IMR-90 (cell line): ENCODE measurements around the gene FBXO17. TPM values are rescaled to one million over a fixed set of nuclear protein-coding genes. Genes with fewer than 3 reads are reported as not detected.

Experiments used
- ATAC-seq: fragments of 200-7000 bp; cut with Tn5 transposase; 2 replicates; pipeline ENCODE4 v1.9.1; 2020; ENCODE audit warnings: low read depth, mild to moderate bottlenecking, moderate library complexity
- BruUV-seq: library from RNA; stranded (reverse); fragments of 400-500 nt; replicated peaks from 2 replicates; lab custom pipeline; 2021; lab: Mats Ljungman, UMichigan
- CTCF ChIA-PET: fragments of 300-600 bp; formaldehyde crosslinking; extraction: SDS; loops from one replicate; lab custom pipeline; 2021; ENCODE audit warnings: antibody characterized with exemption; lab: Yijun Ruan, JAX
- POLR2A ChIA-PET: fragments of 300-600 bp; sonication (Branson Sonifier 250); formaldehyde crosslinking; loops from one replicate; lab custom pipeline; 2022; ENCODE audit warnings: antibody characterized with exemption; ENCODE audit not compliant: unreplicated experiment; lab: Charles Lee
- DNase-seq: peaks from one replicate; pipeline ENCODE4 v3.0.0; 2013
- H2AFZ ChIP-seq: replicated peaks from 2 replicates; pipeline ENCODE3; 2013; ENCODE audit warnings: low read length, mild to moderate bottlenecking; ENCODE audit not compliant: poor library complexity
- H2AK5ac ChIP-seq: 2 replicates; pipeline ENCODE4 v1.6.1; 2013; ENCODE audit warnings: low read depth, low read length, inconsistent platforms
- H2AK9ac ChIP-seq: replicated peaks from 2 replicates; pipeline ENCODE3; 2013; ENCODE audit warnings: mild to moderate bottlenecking, low read depth, low read length, moderate library complexity; ENCODE audit not compliant: poor library complexity
- H2BK120ac ChIP-seq: 2 replicates; pipeline ENCODE4 v1.6.1; 2013; ENCODE audit warnings: low read depth, low read length, inconsistent platforms
- H2BK15ac ChIP-seq: 3 replicates; pipeline ENCODE4 v1.6.1; 2013; ENCODE audit warnings: low read depth, low read length, inconsistent platforms
- H2BK20ac ChIP-seq: 2 replicates; pipeline ENCODE4 v1.6.1; 2013; ENCODE audit warnings: low read depth, mild to moderate bottlenecking, inconsistent platforms, low read length, moderate library complexity
- H2BK5ac ChIP-seq: 2 replicates; pipeline ENCODE4 v1.6.1; 2013; ENCODE audit warnings: mild to moderate bottlenecking, low read depth, low read length, inconsistent platforms; ENCODE audit not compliant: poor library complexity, severe bottlenecking
- H3K14ac ChIP-seq: replicated peaks from 2 replicates; pipeline ENCODE4 v1.6.1; 2013; ENCODE audit warnings: low read depth, low read length, inconsistent platforms
- H3K18ac ChIP-seq: 2 replicates; pipeline ENCODE4 v1.6.1; 2013; ENCODE audit warnings: low read depth, low read length, control low read depth
- H3K23ac ChIP-seq: 2 replicates; pipeline ENCODE4 v1.6.1; 2013; ENCODE audit warnings: low read depth, low read length, inconsistent platforms
- H3K27ac ChIP-seq: 2 replicates; pipeline ENCODE4 v1.5.1; 2013; ENCODE audit warnings: mild to moderate bottlenecking, control low read depth, low read length; ENCODE audit not compliant: insufficient read depth
- H3K27me3 ChIP-seq: 2 replicates; pipeline ENCODE4 v1.6.1; 2013; ENCODE audit warnings: low read length; ENCODE audit not compliant: control insufficient read depth, insufficient read depth
- H3K36me3 ChIP-seq: 2 replicates; pipeline ENCODE4 v1.6.1; 2013; ENCODE audit warnings: low read length, mixed read lengths; ENCODE audit not compliant: control insufficient read depth, insufficient read depth
- H3K4ac ChIP-seq: 2 replicates; pipeline ENCODE4 v1.6.1; 2013; ENCODE audit warnings: low read depth, low read length, inconsistent platforms
- H3K4me1 ChIP-seq: 2 replicates; pipeline ENCODE4 v1.6.1; 2013; ENCODE audit warnings: low read length, mixed read lengths; ENCODE audit not compliant: control insufficient read depth, insufficient read depth
- H3K4me2 ChIP-seq: 2 replicates; pipeline ENCODE4 v1.6.1; 2013; ENCODE audit warnings: low read depth, mild to moderate bottlenecking, control low read depth, low read length, moderate library complexity
- H3K4me3 ChIP-seq: 2 replicates; pipeline ENCODE4 v1.5.1; 2013; ENCODE audit warnings: low read depth, mild to moderate bottlenecking, control low read depth, low read length, moderate library complexity; ENCODE audit not compliant: insufficient read depth
- H3K56ac ChIP-seq: 2 replicates; pipeline ENCODE4 v1.6.1; 2013; ENCODE audit warnings: low read length, inconsistent platforms; ENCODE audit not compliant: insufficient read depth; ENCODE audit errors: extremely low read depth
- H3K79me1 ChIP-seq, 2 experiments: 2 replicates each; pipeline ENCODE4 v1.6.1; 2013; ENCODE audit warnings: low read length in 2 of 2, inconsistent platforms in 1 of 2, low read depth in 1 of 2
- H3K9ac ChIP-seq: 2 replicates; pipeline ENCODE4 v1.6.1; 2013; ENCODE audit warnings: low read depth, low read length, control low read depth
- H3K9me1 ChIP-seq: 2 replicates; pipeline ENCODE4 v1.6.1; 2013; ENCODE audit warnings: low read length, inconsistent platforms; ENCODE audit not compliant: insufficient read depth
- H3K9me3 ChIP-seq: 2 replicates; pipeline ENCODE4 v1.6.1; 2013; ENCODE audit warnings: low read length; ENCODE audit not compliant: control insufficient read depth, insufficient read depth
- H4K20me1 ChIP-seq: 2 replicates; pipeline ENCODE4 v1.6.1; 2013; ENCODE audit warnings: low read length, inconsistent platforms; ENCODE audit not compliant: insufficient read depth
- H4K5ac ChIP-seq: 2 replicates; pipeline ENCODE4 v1.6.1; 2013; ENCODE audit warnings: mild to moderate bottlenecking, low read depth, low read length, control low read depth
- H4K8ac ChIP-seq, 2 experiments: 2 replicates each; pipeline ENCODE4 v1.6.1; 2013; ENCODE audit warnings: low read depth in 2 of 2, low read length in 2 of 2, control low read depth in 1 of 2, inconsistent platforms in 1 of 2
- H4K91ac ChIP-seq: 2 replicates; pipeline ENCODE4 v1.6.1; 2013; ENCODE audit warnings: low read depth, low read length, inconsistent platforms; ENCODE audit not compliant: insufficient read depth
- BHLHE40 ChIP-seq: fragments of 150-350 bp; IDR thresholded peaks from 2 replicates; pipeline ENCODE4 v1.6.1; 2016; ENCODE audit warnings: mild to moderate bottlenecking, low read depth, low read length
- CEBPB ChIP-seq: IDR thresholded peaks from 2 replicates; pipeline ENCODE4 v1.6.1; 2012; ENCODE audit warnings: low read depth, low read length, improper control_type of control experiment
- CHD1 ChIP-seq: IDR thresholded peaks from 2 replicates; pipeline ENCODE4 v1.6.1; 2012; ENCODE audit warnings: low read depth, low read length, improper control_type of control experiment
- FOS ChIP-seq: fragments of 150-350 bp; IDR thresholded peaks from 2 replicates; pipeline ENCODE4 v1.6.1; 2016; ENCODE audit warnings: low read depth, low read length
- MAFK ChIP-seq: IDR thresholded peaks from 2 replicates; pipeline ENCODE4 v1.6.1; 2012; ENCODE audit warnings: low read depth, low read length, improper control_type of control experiment
- MAZ ChIP-seq: IDR thresholded peaks from 2 replicates; pipeline ENCODE4 v1.6.1; 2012; ENCODE audit warnings: low read depth, mild to moderate bottlenecking, low read length, improper control_type of control experiment, moderate library complexity, borderline replicate concordance
- MXI1 ChIP-seq: IDR thresholded peaks from 2 replicates; pipeline ENCODE4 v1.6.1; 2012; ENCODE audit warnings: low read depth, mild to moderate bottlenecking, low read length, moderate library complexity, borderline replicate concordance
- NFE2L2 ChIP-seq: fragments of 150-350 bp; IDR thresholded peaks from 2 replicates; pipeline ENCODE4 v1.6.1; 2016; ENCODE audit warnings: low read depth, mild to moderate bottlenecking, low read length
- POLR2A ChIP-seq: IDR thresholded peaks from 2 replicates; pipeline ENCODE4 v1.6.1; 2012; ENCODE audit warnings: mild to moderate bottlenecking, low read depth, low read length
- RAD21 ChIP-seq: IDR thresholded peaks from 2 replicates; pipeline ENCODE4 v1.6.1; 2012; ENCODE audit warnings: low read length, improper control_type of control experiment
- RFX5 ChIP-seq: IDR thresholded peaks from 2 replicates; pipeline ENCODE4 v1.8.0; 2012; ENCODE audit warnings: low read depth, mild to moderate bottlenecking, low read length, moderate library complexity
- SMC3 ChIP-seq: fragments of 150-350 bp; IDR thresholded peaks from 2 replicates; pipeline ENCODE4 v1.6.1; 2016; ENCODE audit warnings: low read depth, mild to moderate bottlenecking, antibody characterized with exemption, low read length, moderate library complexity
- WGBS, 2 experiments: methylation state at CpG; one replicate each; pipeline versions ENCODE4 v1.1.5 to v1.1.7; 2013; ENCODE audit warnings: missing lambda C conversion rate in 2 of 2; ENCODE audit not compliant: insufficient read length in 1 of 2; ENCODE audit errors: extremely low coverage in 2 of 2; 5-methylcytosine and 5-hydroxymethylcytosine counted together
- dilution Hi-C: fragments of 300-500 bp; cut with HindIII; formaldehyde crosslinking; loops from one replicate; pipeline ENCODE4 v1.14.3; 2018; ENCODE audit warnings: low sequenced_read_pairs; ENCODE audit not compliant: unreplicated experiment
- in situ Hi-C: fragments of 300-500 bp; cut with MboI; formaldehyde crosslinking; loops from 3 replicates; pipeline ENCODE4 v1.14.3; 2019; ENCODE audit warnings: low sequenced_read_pairs, inconsistent platforms, mixed read lengths
- intact Hi-C: fragments of 100-400 bp; cut with micrococcal nuclease; formaldehyde crosslinking; loops from 2 replicates; pipeline ENCODE4 v1.10.0; 2022
- polyA plus RNA-seq, 3 experiments: library from polyadenylated mRNA; depleted of rRNA; stranded (reverse); fragments of >200 nt; gene quantifications; 2 replicates each; pipeline ENCODE4 v1.2.3, GENCODE V29; 2012; ENCODE audit warnings: low replicate concordance in 1 of 3
- total RNA-seq: library from RNA; depleted of rRNA; stranded (reverse); fragments of >200 nt; gene quantifications from 2 replicates; pipeline ENCODE4 v1.2.3, GENCODE V29; 2012
- TF ChIP-seq, protein P1 (sequence below): fragments of 150-350 bp; IDR thresholded peaks from 2 replicates; pipeline ENCODE4 v1.6.1; 2016; ENCODE audit warnings: low read depth, mild to moderate bottlenecking, low read length, moderate library complexity, borderline replicate concordance
- TF ChIP-seq, protein P2 (sequence below): conservative IDR thresholded peaks from 2 replicates; pipeline ENCODE4 v1.5.1; 2012; ENCODE audit warnings: mild to moderate bottlenecking, low read depth, low read length, improper control_type of control experiment
- TF ChIP-seq, protein P3 (sequence below): fragments of 150-350 bp; IDR thresholded peaks from 2 replicates; pipeline ENCODE4 v1.6.1; 2017; ENCODE audit warnings: mild to moderate bottlenecking, antibody characterized with exemption, low read length, low read depth

The FBXO17 gene
- total and polyA plus RNA-seq, 2 of the 4 experiments (the other 2 are of a cell fraction): 10.8 to 20.7 TPM

DNA sequence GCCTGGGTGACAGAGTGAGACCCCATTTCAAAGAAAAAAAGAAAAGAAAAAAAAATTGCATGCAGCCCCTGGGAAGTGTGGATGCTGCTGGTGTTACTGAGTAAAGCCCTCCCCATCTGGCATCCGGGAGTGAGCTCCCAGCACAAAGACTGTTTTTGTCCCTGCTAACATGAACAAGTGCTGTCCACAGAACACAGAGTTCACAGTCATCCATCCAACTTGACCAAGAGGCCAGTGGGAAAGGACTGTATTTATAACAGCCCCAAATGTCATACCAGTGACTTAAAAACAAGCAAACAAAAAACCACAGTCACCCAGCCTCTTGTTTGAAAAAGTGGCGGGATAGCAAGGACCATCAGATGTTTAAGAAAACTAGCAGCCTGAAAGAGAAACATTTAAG is 10.8 kb downstream of the FBXO17 start:
- no peak overlapping the region for H2BK5ac ChIP-seq
- no peak overlapping the region for H3K4me3 ChIP-seq

More for the DNA sequence above, 10.8 kb downstream of the FBXO17 start:
- ATAC-seq (no peak), DNase-seq (no peak)
- Histone ChIP-seq H3K4ac (no peak overlapping the region), H3K27ac (no peak overlapping the region), H4K8ac (no peak overlapping the region), H3K14ac (no peak overlapping the region), H3K18ac (no peak overlapping the region), H3K79me1 (peaks cover 0 to 17% of the 10 kb centered on the region in 2 experiments; a peak in 2 of 4 replicates), H2AK9ac (no peak overlapping the region), H2BK20ac (no peak overlapping the region), H3K56ac (no peak overlapping the region), H3K23ac (no peak overlapping the region), H2BK120ac (no peak overlapping the region), H3K4me1 (no peaks in the 10 kb centered on the region), H2AK5ac (no peak overlapping the region), H3K9me1 (no peaks in the 10 kb centered on the region; the same call in none of the 2 replicates), H3K9ac (no peak overlapping the region), H4K20me1 (no peaks in the 10 kb centered on the region), H3K27me3 (no peaks in the 10 kb centered on the region), H3K36me3 (peaks cover 4% of the 10 kb centered on the region; the same call in 1 of the 2 replicates), H4K91ac (no peak overlapping the region), H2AFZ (no peak overlapping the region), H2BK15ac (no peak overlapping the region), H3K4me2 (no peak overlapping the region), H3K9me3 (peaks cover 2% of the 10 kb centered on the region; the same call in 1 of the 2 replicates), H4K5ac (no peak overlapping the region)
- intact Hi-C loops: no loop called here
- POLR2A ChIA-PET: no interaction called here
- dilution Hi-C loops: no loop called here
- in situ Hi-C loops: no loop called here
- CTCF ChIA-PET: no interaction called here
- no TSS peak for BruUV-seq
- no peak for TF ChIP-seq NFE2L2
- TF ChIP-seq MAZ: no peak
- TF ChIP-seq, protein P1, sequence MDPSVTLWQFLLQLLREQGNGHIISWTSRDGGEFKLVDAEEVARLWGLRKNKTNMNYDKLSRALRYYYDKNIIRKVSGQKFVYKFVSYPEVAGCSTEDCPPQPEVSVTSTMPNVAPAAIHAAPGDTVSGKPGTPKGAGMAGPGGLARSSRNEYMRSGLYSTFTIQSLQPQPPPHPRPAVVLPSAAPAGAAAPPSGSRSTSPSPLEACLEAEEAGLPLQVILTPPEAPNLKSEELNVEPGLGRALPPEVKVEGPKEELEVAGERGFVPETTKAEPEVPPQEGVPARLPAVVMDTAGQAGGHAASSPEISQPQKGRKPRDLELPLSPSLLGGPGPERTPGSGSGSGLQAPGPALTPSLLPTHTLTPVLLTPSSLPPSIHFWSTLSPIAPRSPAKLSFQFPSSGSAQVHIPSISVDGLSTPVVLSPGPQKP: no peak
- no peak for TF ChIP-seq RFX5
- TF ChIP-seq RAD21: no peak
- no peak for TF ChIP-seq FOS
- TF ChIP-seq POLR2A: no peak
- TF ChIP-seq BHLHE40: no peak
- TF ChIP-seq, protein P2, sequence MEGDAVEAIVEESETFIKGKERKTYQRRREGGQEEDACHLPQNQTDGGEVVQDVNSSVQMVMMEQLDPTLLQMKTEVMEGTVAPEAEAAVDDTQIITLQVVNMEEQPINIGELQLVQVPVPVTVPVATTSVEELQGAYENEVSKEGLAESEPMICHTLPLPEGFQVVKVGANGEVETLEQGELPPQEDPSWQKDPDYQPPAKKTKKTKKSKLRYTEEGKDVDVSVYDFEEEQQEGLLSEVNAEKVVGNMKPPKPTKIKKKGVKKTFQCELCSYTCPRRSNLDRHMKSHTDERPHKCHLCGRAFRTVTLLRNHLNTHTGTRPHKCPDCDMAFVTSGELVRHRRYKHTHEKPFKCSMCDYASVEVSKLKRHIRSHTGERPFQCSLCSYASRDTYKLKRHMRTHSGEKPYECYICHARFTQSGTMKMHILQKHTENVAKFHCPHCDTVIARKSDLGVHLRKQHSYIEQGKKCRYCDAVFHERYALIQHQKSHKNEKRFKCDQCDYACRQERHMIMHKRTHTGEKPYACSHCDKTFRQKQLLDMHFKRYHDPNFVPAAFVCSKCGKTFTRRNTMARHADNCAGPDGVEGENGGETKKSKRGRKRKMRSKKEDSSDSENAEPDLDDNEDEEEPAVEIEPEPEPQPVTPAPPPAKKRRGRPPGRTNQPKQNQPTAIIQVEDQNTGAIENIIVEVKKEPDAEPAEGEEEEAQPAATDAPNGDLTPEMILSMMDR: no peak
- TF ChIP-seq CEBPB: no peak
- TF ChIP-seq, protein P3, sequence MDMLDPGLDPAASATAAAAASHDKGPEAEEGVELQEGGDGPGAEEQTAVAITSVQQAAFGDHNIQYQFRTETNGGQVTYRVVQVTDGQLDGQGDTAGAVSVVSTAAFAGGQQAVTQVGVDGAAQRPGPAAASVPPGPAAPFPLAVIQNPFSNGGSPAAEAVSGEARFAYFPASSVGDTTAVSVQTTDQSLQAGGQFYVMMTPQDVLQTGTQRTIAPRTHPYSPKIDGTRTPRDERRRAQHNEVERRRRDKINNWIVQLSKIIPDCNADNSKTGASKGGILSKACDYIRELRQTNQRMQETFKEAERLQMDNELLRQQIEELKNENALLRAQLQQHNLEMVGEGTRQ: no peak
- TF ChIP-seq CHD1: no peak
- no peak for TF ChIP-seq MAFK
- no peak for TF ChIP-seq SMC3
- TF ChIP-seq MXI1: no peak
- no CpG with 5 or more reads among the region's 2 CpGs for WGBS, 2 experiments
